Thyroid gland (tissue), 4 donors: ENCODE data around the gene EMILIN3. TPM values are rescaled to one million over a fixed set of nuclear protein-coding genes. Genes with fewer than 3 reads are reported as not detected.

Experiments
- DNase-seq, 2 donors: peaks; one replicate each; pipeline ENCODE4 v3.0.0-alpha.2; 2019
- H3K27ac ChIP-seq, 3 donors: fragments of 200-600 bp; sonication (generic); 1 replicate in 2 of 3; 2 replicates in 1 of 3; pipeline ENCODE4 v1.5.1; 2016 to 2019; ENCODE audit warnings: mild to moderate bottlenecking in 1 of 3, moderate library complexity in 1 of 3
- H3K27me3 ChIP-seq: fragments of 200-600 bp; sonication (generic); one replicate; pipeline ENCODE4 v1.5.1; 2019
- H3K36me3 ChIP-seq, 2 donors: fragments of 200-600 bp; sonication (generic); one replicate each; pipeline ENCODE4 v1.5.1; 2016 to 2019
- H3K4me1 ChIP-seq, 2 donors: fragments of 200-600 bp; sonication (generic); one replicate each; pipeline ENCODE4 v1.5.1; 2017 to 2019
- H3K4me3 ChIP-seq, 3 donors: fragments of 200-600 bp; sonication (generic); replicated peaks in 1 of 3; 1 replicate in 2 of 3; 2 replicates in 1 of 3; pipeline ENCODE4 v1.5.1; 2016; ENCODE audit warnings: mild to moderate bottlenecking in 1 of 3
- H3K9me3 ChIP-seq: fragments of 200-600 bp; sonication (generic); one replicate; pipeline ENCODE4 v1.5.1; 2017
- POLR2A ChIP-seq, 2 donors: fragments of 450-650 bp; IDR thresholded peaks; one replicate each; pipeline ENCODE4 v1.6.1; 2017; ENCODE audit warnings: antibody characterized with exemption in 2 of 2, mild to moderate bottlenecking in 2 of 2, moderate library complexity in 1 of 2
- WGBS, 2 donors: methylation state at CpG; one replicate each; pipeline ENCODE4 v1.1.5; 2017; 5-methylcytosine and 5-hydroxymethylcytosine counted together
- intact Hi-C: fragments of 100-400 bp; cut with DNase I; formaldehyde crosslinking; loops from one replicate; pipeline ENCODE4 v1.15.1; 2023
- total RNA-seq, 4 donors: library from RNA; depleted of rRNA; stranded (reverse); fragments of >200 nt; gene quantifications; one replicate each; pipeline ENCODE4 v1.2.3, GENCODE V29; 2016
- TF ChIP-seq, protein P1 (sequence below), 6 experiments: fragments of 200-600 bp in 3 of 6; fragments of 450-650 bp in 3 of 6; sonication (generic) in 3 of 6; IDR thresholded peaks; one replicate each; pipeline ENCODE4 v1.5.1; 2016 to 2019; ENCODE audit warnings: antibody characterized with exemption in 6 of 6, mild to moderate bottlenecking in 2 of 6, inconsistent platforms in 1 of 6, moderate library complexity in 1 of 6

The EMILIN3 gene
- total RNA-seq, 4 donors from 2014 or later: 0.27 to 1.3 (median 0.61) TPM

DNA sequence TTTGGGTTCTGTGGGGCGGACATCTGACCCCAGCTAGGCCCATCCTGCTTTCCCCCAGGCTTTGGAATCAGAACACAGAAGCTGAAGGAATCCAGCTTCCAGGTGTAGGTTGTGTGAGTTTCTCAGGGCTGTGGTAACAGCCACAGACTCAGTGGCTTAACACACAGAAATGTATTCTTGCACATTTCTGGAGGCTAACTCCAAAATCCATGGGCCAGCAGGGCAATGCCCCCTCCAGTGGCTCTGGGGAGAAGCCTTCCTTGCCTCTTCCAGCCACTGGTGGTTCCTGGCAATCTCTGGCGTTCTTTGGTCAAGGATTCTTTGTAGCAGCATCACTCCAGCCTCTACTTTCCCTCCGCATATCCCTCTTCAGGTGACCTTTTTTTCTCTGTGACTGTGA, 1.3 kb upstream of the EMILIN3 start:
- Histone ChIP-seq H3K4me3 (no peak overlapping the region), H3K36me3 (no peaks in the 10 kb centered on the region), H3K27ac (no peak overlapping the region), H3K27me3 (peaks cover 14% of the 10 kb centered on the region), H3K4me1 (peaks cover 5 to 8% of the 10 kb centered on the region in 2 donors), H3K9me3 (no peaks in the 10 kb centered on the region)
- intact Hi-C loops: no loop called here
- no peak for DNase-seq
- no peak for TF ChIP-seq POLR2A (IDR thresholded peaks at IDR 0.05)
- TF ChIP-seq, protein P1, sequence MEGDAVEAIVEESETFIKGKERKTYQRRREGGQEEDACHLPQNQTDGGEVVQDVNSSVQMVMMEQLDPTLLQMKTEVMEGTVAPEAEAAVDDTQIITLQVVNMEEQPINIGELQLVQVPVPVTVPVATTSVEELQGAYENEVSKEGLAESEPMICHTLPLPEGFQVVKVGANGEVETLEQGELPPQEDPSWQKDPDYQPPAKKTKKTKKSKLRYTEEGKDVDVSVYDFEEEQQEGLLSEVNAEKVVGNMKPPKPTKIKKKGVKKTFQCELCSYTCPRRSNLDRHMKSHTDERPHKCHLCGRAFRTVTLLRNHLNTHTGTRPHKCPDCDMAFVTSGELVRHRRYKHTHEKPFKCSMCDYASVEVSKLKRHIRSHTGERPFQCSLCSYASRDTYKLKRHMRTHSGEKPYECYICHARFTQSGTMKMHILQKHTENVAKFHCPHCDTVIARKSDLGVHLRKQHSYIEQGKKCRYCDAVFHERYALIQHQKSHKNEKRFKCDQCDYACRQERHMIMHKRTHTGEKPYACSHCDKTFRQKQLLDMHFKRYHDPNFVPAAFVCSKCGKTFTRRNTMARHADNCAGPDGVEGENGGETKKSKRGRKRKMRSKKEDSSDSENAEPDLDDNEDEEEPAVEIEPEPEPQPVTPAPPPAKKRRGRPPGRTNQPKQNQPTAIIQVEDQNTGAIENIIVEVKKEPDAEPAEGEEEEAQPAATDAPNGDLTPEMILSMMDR (IDR thresholded peaks at IDR 0.05): no peak
- WGBS, 2 donors: 95 to 98% methylated on average over 3 of the region's 3 CpGs

DNA sequence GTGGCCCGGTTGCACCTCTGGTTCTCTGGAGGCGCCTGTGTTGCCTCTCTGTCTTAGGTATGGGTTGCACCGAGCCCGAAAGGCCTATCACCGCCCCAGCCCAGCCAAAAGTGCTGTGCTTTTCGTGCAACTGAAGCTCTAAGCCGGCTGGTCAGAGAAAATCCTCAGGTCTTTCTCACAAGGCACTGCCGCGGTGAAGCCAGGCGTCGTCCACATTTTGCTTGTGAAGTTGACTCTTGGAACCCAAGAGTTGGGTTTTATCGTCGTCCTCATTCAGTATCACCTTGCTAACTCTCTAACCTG, 726 bp upstream of the EMILIN3 start:
- Histone ChIP-seq H3K27ac (no peak overlapping the region), H3K36me3 (no peaks in the 10 kb centered on the region), H3K4me1 (peaks cover 5 to 11% of the 10 kb centered on the region in 2 donors), H3K9me3 (no peaks in the 10 kb centered on the region), H3K4me3 (no peak overlapping the region), H3K27me3 (peaks cover 14% of the 10 kb centered on the region)
- WGBS, 2 donors: 71 to 79% methylated on average over 13 of the region's 13 CpGs
- no peak for DNase-seq
- intact Hi-C loops: no loop called here
- TF ChIP-seq, protein P1 (IDR thresholded peaks at IDR 0.05): no peak
- no peak for TF ChIP-seq POLR2A (IDR thresholded peaks at IDR 0.05)

DNA sequence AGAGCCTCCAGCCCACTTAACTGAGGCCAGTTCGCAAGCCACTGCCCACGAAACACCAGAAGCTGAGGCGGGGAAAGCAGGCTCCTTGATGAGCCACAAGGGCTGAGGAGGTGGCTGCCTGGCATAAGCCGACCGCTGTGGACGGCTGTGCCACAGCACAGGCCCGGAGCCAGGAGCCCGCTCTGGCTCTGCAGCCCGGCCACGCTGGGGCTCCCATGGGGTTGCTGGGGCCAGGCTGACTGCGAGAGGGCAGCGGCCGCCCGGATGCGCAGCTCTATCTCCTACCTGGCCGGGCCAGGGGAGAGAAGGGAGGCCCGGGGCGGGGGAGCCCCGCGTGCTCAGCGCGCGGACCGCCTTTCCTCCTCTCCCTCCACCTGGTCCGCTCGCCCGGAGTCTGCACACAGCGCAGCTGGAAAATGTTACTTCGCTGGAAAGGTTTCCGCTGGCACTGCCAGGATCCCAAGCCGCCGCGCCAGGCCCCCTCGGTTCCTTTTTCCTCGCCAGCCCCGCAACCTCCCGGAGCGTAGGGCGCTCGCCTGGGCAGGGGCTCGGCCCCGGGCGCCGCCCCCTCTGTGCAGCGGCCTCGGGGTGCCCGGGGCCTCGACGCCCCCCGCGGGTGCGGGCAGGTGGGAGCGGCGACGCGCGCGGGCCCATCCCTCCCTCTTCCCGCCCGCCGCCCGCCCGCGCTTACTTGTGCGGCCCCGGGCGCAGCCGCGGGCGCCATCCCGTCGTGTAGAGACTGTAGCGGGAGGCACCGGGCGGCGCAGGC, 657 bp downstream of the EMILIN3 start:
- intact Hi-C loops: no loop called here
- WGBS, 2 donors: 9 to 23% methylated on average over 7 to 19 of the region's 76 CpGs
- no peak for TF ChIP-seq POLR2A (IDR thresholded peaks at IDR 0.05)
- TF ChIP-seq, protein P1 (IDR thresholded peaks at IDR 0.05): no peak
- DNase-seq: peak in 1 of 2 donors; percentile 31
- Histone ChIP-seq H3K4me3 (peak overlapping the region in 1 of 3 donors; percentile 21), H3K9me3 (no peaks in the 10 kb centered on the region), H3K27ac (no peak overlapping the region), H3K4me1 (peaks cover 5 to 18% of the 10 kb centered on the region in 2 donors), H3K27me3 (peaks cover 14% of the 10 kb centered on the region), H3K36me3 (no peaks in the 10 kb centered on the region)

DNA sequence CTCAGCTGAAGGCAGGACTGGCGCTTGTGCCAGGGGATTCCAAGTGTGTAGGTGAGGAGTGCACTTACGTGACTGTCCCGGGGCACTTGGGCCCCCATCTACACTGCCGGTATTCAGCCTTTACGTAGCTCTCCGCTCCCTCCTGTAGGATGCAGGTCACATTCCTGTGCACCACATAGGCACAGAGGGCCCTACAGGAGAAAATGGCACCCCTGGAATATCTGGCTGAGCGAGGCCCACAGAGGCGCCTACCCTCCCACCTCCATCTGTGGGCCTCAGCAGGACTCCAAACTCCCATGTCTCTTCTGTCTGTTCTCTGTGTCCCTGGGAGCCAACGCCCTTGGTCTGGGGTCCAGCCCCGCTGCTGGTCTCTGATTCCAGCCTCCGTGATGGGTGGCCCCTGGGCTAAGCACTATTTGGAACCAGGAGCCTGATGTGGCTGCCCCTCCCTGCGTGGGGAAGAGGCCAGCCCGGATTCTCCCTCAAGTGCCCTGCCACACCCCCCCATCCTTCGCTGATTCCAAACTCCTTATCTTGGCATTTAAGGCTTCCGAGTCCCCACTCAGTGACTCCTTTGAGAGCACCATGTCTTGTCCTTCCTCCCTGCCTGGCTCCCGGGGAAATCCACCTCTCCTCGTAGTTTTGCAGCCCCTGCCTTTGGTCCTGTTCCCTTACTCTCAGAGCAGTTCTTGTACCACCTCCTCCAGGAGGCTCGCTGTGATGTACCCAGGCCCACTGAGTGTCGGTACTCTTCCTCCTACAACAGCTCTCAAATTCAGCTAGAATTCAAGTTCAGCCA, 1.5 kb downstream of the EMILIN3 start:
- 79 to 83% methylated on average over 15 to 17 of the region's 19 CpGs for WGBS, 2 donors
- no peak overlapping the region for H3K27ac ChIP-seq
- H3K4me1 ChIP-seq: peaks cover 5 to 18% of the 10 kb centered on the region in 2 donors
- no peaks in the 10 kb centered on the region for H3K36me3 ChIP-seq
- no peak for TF ChIP-seq POLR2A (IDR thresholded peaks at IDR 0.05)
- TF ChIP-seq, protein P1 (IDR thresholded peaks at IDR 0.05): no peak
- no peak overlapping the region for H3K4me3 ChIP-seq
- intact Hi-C loops: no loop called here
- no peaks in the 10 kb centered on the region for H3K9me3 ChIP-seq
- peaks cover 14% of the 10 kb centered on the region for H3K27me3 ChIP-seq
- no peak for DNase-seq
